Measurements from ENCODE around the gene NFATC2. TPM values are rescaled to one million over a fixed set of nuclear protein-coding genes. Genes with fewer than 3 reads are reported as not detected.

The NFATC2 gene
- total RNA-seq, 1 donor from 2014 or later, result 7.6 TPM

- no peak overlapping the region for H3K27ac ChIP-seq
- intact Hi-C loops (cut with DNase I), result no loop called here
- no peak overlapping the region for H3K4me3 ChIP-seq
- TF ChIP-seq, protein P1, sequence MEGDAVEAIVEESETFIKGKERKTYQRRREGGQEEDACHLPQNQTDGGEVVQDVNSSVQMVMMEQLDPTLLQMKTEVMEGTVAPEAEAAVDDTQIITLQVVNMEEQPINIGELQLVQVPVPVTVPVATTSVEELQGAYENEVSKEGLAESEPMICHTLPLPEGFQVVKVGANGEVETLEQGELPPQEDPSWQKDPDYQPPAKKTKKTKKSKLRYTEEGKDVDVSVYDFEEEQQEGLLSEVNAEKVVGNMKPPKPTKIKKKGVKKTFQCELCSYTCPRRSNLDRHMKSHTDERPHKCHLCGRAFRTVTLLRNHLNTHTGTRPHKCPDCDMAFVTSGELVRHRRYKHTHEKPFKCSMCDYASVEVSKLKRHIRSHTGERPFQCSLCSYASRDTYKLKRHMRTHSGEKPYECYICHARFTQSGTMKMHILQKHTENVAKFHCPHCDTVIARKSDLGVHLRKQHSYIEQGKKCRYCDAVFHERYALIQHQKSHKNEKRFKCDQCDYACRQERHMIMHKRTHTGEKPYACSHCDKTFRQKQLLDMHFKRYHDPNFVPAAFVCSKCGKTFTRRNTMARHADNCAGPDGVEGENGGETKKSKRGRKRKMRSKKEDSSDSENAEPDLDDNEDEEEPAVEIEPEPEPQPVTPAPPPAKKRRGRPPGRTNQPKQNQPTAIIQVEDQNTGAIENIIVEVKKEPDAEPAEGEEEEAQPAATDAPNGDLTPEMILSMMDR (IDR thresholded peaks at IDR 0.05), result no peak
- no peaks in the 10 kb centered on the region for H3K36me3 ChIP-seq
- no peaks in the 10 kb centered on the region for H3K27me3 ChIP-seq
- DNase-seq, result peak; percentile 23
- ATAC-seq, result no peak
- H3K4me1 ChIP-seq, result peaks cover 2% of the 10 kb centered on the region
- no peaks in the 10 kb centered on the region for H3K9me3 ChIP-seq
Observed at GRCh38 chr20:51394706-51395105, 147.8 kb downstream of the NFATC2 start.

DNA sequence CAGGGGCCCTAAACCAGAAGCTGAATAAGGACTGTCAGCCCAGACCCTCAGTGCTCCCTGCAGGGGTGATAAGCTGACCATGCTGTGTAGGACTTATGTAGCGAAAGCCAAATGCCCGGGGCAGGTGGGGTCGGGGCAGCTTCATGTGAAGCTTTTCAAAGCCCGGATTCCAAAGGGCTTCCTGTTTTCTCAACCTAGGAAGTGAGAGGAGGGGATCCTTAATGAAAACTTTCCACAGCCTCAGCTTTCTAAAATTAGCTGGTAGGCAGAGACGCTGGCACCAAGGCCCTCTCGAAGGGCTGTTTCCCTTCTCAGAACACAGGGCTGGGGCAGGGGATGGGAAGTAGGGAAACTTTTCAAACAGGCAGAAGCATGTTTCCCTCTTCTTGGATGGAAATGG, 148.9 kb downstream of the NFATC2 start:
- ATAC-seq (no peak), DNase-seq (no peak)
- Histone ChIP-seq H3K9me3 (no peaks in the 10 kb centered on the region), H3K27me3 (no peaks in the 10 kb centered on the region), H3K27ac (no peak overlapping the region), H3K4me3 (no peak overlapping the region), H3K36me3 (no peaks in the 10 kb centered on the region), H3K4me1 (peaks cover 5% of the 10 kb centered on the region)
- TF ChIP-seq, protein P1 (IDR thresholded peaks at IDR 0.05), result no peak
- intact Hi-C loops (cut with DNase I), result no loop called here

GRCh38 chr20:51392614-51393186, 149.8 kb downstream of the NFATC2 start:
- ATAC-seq, result no peak
- no peak overlapping the region for H3K27ac ChIP-seq
- TF ChIP-seq, protein P1 (IDR thresholded peaks at IDR 0.05), result no peak
- DNase-seq, result no peak
- H3K9me3 ChIP-seq, result no peaks in the 10 kb centered on the region
- intact Hi-C loops (cut with DNase I), result no loop called here
- no peaks in the 10 kb centered on the region for H3K27me3 ChIP-seq
- H3K4me3 ChIP-seq, result no peak overlapping the region
- H3K36me3 ChIP-seq, result no peaks in the 10 kb centered on the region
- H3K4me1 ChIP-seq, result peaks cover 5% of the 10 kb centered on the region

DNA sequence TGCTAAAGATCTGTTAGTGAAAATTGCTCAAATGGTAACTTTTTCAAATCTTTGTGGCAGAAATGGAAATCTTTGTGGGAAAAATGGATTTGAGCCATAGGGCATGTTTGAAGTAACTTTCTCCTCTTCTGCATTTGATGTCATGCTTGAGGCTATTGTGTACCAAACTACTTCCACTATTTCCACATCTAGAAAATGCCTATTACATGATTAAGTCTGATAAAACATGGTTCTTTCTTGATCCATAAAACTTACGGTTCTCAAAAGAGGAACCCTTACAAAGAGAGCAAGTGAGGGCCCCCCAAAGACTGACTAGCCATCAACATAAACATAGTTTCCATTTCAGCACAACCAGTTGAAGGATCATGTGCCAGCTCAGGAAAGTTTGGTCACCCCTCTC, 150.6 kb downstream of the NFATC2 start:
- Histone ChIP-seq H3K4me3 (no peak overlapping the region), H3K9me3 (no peaks in the 10 kb centered on the region), H3K4me1 (peaks cover 5% of the 10 kb centered on the region), H3K27ac (no peak overlapping the region), H3K27me3 (no peaks in the 10 kb centered on the region), H3K36me3 (no peaks in the 10 kb centered on the region)
- intact Hi-C loops (cut with DNase I), result no loop called here
- DNase-seq (no peak), ATAC-seq (no peak)
- TF ChIP-seq, protein P1 (IDR thresholded peaks at IDR 0.05), result no peak

- H3K4me1 ChIP-seq, result peaks cover 5% of the 10 kb centered on the region
- H3K9me3 ChIP-seq, result no peaks in the 10 kb centered on the region
- H3K36me3 ChIP-seq, result no peaks in the 10 kb centered on the region
- ATAC-seq, result no peak
- TF ChIP-seq, protein P1 (IDR thresholded peaks at IDR 0.05), result no peak
- H3K4me3 ChIP-seq, result no peak overlapping the region
- no peak overlapping the region for H3K27ac ChIP-seq
- no peak for DNase-seq
- intact Hi-C loops (cut with DNase I), result no loop called here
- H3K27me3 ChIP-seq, result no peaks in the 10 kb centered on the region
Observed at GRCh38 chr20:51389543-51390264, 152.8 kb downstream of the NFATC2 start.

All from upper lobe of right lung (tissue), 1 donor.